GM20000 (cell line): ENCODE measurements around the gene ANKRD2.

Experiments used
- DNase-seq: peaks from one replicate; pipeline ENCODE4 v3.0.0; 2012; ENCODE audit warnings: low spot score
- TF ChIP-seq, protein P1 (sequence below): IDR thresholded peaks from 2 replicates; pipeline ENCODE4 v1.5.1; 2012; ENCODE audit warnings: mild to moderate bottlenecking, control low read depth; ENCODE audit errors: extremely low read depth, missing control alignments

The ANKRD2 gene

GRCh38 chr10:97580421-97581367 is 8.1 kb downstream of the ANKRD2 start:
- DNase-seq, result no peak
- TF ChIP-seq, protein P1, sequence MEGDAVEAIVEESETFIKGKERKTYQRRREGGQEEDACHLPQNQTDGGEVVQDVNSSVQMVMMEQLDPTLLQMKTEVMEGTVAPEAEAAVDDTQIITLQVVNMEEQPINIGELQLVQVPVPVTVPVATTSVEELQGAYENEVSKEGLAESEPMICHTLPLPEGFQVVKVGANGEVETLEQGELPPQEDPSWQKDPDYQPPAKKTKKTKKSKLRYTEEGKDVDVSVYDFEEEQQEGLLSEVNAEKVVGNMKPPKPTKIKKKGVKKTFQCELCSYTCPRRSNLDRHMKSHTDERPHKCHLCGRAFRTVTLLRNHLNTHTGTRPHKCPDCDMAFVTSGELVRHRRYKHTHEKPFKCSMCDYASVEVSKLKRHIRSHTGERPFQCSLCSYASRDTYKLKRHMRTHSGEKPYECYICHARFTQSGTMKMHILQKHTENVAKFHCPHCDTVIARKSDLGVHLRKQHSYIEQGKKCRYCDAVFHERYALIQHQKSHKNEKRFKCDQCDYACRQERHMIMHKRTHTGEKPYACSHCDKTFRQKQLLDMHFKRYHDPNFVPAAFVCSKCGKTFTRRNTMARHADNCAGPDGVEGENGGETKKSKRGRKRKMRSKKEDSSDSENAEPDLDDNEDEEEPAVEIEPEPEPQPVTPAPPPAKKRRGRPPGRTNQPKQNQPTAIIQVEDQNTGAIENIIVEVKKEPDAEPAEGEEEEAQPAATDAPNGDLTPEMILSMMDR, result no peak

GRCh38 chr10:97582169-97582568 is 9.6 kb downstream of the ANKRD2 start:
- TF ChIP-seq, protein P1, result no peak
- DNase-seq, result no peak

DNA sequence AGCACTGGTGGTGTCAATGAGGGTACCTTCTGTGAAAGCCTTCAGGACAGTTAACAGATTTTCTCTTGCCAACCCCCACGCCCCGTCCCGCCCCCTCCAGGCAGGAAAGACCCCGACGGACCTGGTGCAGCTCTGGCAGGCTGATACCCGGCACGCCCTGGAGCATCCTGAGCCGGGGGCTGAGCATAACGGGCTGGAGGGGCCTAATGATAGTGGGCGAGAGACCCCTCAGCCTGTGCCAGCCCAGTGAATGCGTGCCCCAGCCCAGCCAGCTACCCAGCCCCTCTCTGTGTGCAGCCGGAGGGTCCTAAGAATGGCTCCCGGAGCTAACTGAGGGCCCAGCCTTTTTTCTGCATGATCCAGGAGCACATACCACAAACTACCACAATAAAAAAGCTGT is 10.9 kb downstream of the ANKRD2 start:
- no peak for DNase-seq
- TF ChIP-seq, protein P1, result no peak

DNA sequence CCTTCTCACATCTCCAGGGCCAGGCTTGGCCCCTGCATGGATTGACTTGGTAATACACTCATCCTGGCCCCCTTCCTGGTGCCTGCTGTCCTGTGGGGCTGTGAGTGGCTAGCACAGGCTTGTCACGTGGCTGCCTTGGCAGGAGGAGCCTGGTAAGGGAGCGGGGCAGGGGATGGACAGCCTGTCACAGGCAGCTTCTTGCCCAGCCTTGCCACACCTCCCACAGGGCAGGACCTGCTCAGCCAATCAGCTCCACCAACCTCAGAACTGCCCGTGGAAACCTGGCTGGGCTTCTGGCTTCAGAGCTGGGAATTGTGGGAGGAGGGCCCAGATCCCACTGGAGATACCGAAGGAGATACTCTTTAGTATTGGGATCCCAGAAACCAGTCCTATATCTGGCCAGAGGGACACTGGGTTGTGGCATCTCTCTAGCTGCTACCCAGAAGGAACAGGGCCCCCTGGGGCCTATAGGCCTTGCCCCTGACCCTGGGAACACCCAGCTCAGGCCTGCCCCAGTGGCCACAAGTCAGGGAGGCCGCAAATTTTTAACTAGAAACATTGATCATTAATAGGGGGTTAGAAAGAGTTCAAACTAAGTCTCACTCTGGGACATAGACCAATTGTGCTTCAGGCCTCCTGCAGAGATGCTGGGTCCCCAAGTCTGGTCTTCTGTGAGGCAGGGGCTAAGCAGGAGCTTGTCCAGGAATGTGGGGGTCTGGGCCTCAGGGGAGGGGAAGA is 11.7 kb downstream of the ANKRD2 start, which contains the start of gene HOGA1:
Gene HOGA1 (plus strand): TSS at position 330 of the 738 bp plus-strand sequence. CDS start 315 bp downstream, at position 645.
- DNase-seq, result no peak
- TF ChIP-seq, protein P1, result no peak

- TF ChIP-seq, protein P1, result no peak
- no peak for DNase-seq
Observed at GRCh38 chr10:97584798-97585438, 12.3 kb downstream of the ANKRD2 start.

GRCh38 chr10:97585439-97585811 is 12.8 kb downstream of the ANKRD2 start:
- DNase-seq, result no peak
- TF ChIP-seq, protein P1, result no peak

DNA sequence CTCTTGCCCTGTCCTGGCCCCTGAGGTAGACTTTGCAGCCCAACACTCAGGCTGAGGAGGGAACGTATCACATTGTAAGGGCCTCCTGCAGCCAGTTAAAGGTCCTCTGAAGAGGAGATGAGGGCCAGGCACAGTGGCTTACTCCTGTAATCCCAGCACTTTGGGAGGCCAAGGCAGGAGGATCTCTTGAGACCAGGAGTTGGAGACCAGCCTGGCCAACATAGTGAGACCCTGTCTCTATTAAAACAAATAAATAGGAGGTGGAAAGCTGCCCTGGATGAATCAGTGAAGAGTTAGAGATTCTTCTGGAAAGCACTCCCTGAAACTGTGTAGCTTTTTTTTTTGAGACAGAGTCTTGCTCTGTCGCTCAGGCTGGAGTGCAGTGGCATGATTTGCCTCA is 14.6 kb downstream of the ANKRD2 start:
- no peak for DNase-seq
- TF ChIP-seq, protein P1, result no peak
